ENCODE data around the gene TYROBP.

TYROBP gene

GRCh38 chr19:35889370-35890112 lies 18.6 kb downstream of the TYROBP start:
- no peak for DNase-seq (ENCODE audit: low read depth)
- TF ChIP-seq CTCF (IDR thresholded peaks at IDR 0.05; ENCODE audit: control insufficient read depth, extremely low read depth, insufficient read depth) = no peak
- no peak overlapping the region for H3K4me3 ChIP-seq (ENCODE audit: low read depth, low read length)

GRCh38 chr19:35888398-35888797 lies 19.7 kb downstream of the TYROBP start:
- TF ChIP-seq CTCF (IDR thresholded peaks at IDR 0.05; ENCODE audit: control insufficient read depth, extremely low read depth, insufficient read depth) = no peak
- no peak for DNase-seq (ENCODE audit: low read depth)
- no peak overlapping the region for H3K4me3 ChIP-seq (ENCODE audit: low read depth, low read length)

- no peak overlapping the region for H3K4me3 ChIP-seq (ENCODE audit: low read depth, low read length)
- DNase-seq (ENCODE audit: low read depth) = no peak
- TF ChIP-seq CTCF (IDR thresholded peaks at IDR 0.05; ENCODE audit: control insufficient read depth, extremely low read depth, insufficient read depth) = no peak
These were observed 20.9 kb downstream of the TYROBP start for GRCh38 chr19:35887197-35887596.

- no peak for DNase-seq (ENCODE audit: low read depth)
- no peak overlapping the region for H3K4me3 ChIP-seq (ENCODE audit: low read depth, low read length)
- TF ChIP-seq CTCF (IDR thresholded peaks at IDR 0.05; ENCODE audit: control insufficient read depth, extremely low read depth, insufficient read depth) = no peak
These were observed 22.2 kb downstream of the TYROBP start for GRCh38 chr19:35885904-35886303.

- no peak for TF ChIP-seq CTCF (IDR thresholded peaks at IDR 0.05; ENCODE audit: control insufficient read depth, extremely low read depth, insufficient read depth)
- H3K4me3 ChIP-seq (ENCODE audit: low read depth, low read length) = no peak overlapping the region
- no peak for DNase-seq (ENCODE audit: low read depth)
These were observed 22.8 kb downstream of the TYROBP start for GRCh38 chr19:35885225-35885738.

- DNase-seq (ENCODE audit: low read depth) = no peak
- H3K4me3 ChIP-seq (ENCODE audit: low read depth, low read length) = no peak overlapping the region
- no peak for TF ChIP-seq CTCF (IDR thresholded peaks at IDR 0.05; ENCODE audit: control insufficient read depth, extremely low read depth, insufficient read depth)
These were observed 24.2 kb downstream of the TYROBP start for GRCh38 chr19:35883882-35884281.

Measured in LNCaP clone FGC (cell line).